HepG2 (cell line): Measurements from ENCODE around the gene UQCRHL. TPM values are rescaled to one million over a fixed set of nuclear protein-coding genes. Genes with fewer than 3 reads are reported as not detected.

ENCODE experiments used
- ATF1 ChIP-seq: IDR thresholded peaks from 2 replicates; pipeline ENCODE4 v1.6.1; 2016; ENCODE audit warnings: mild to moderate bottlenecking, control low read depth
- ATF4 ChIP-seq, 2 experiments: fragments of 450-650 bp in 1 of 2; sonication (generic) in 1 of 2; formaldehyde crosslinking; IDR thresholded peaks; 2 replicates each; pipeline versions ENCODE4 v1.5.0 to v1.8.0; 2020 to 2022; ENCODE audit warnings: mild to moderate bottlenecking in 1 of 2, missing genetic modification reagents in 1 of 2
- CENPX ChIP-seq: sonication (generic); formaldehyde crosslinking; IDR thresholded peaks from 2 replicates; pipeline ENCODE4 v1.9.0; 2021; ENCODE audit warnings: mild to moderate bottlenecking, missing genetic modification reagents, moderate library complexity
- FOXA1 ChIP-seq, 2 experiments: fragments of 450-650 bp in 1 of 2; sonication (generic) in 1 of 2; formaldehyde crosslinking in 1 of 2; IDR thresholded peaks; 2 replicates each; pipeline versions ENCODE4 v1.4.0 to v1.6.1; 2016 to 2020; ENCODE audit warnings: missing genetic modification reagents in 1 of 2
- FOXM1 ChIP-seq: sonication (generic); formaldehyde crosslinking; IDR thresholded peaks from 2 replicates; pipeline ENCODE4 v1.5.0; 2020; ENCODE audit warnings: missing genetic modification reagents
- HMG20B ChIP-seq: conservative IDR thresholded peaks from 2 replicates; pipeline ENCODE4 v1.6.1; 2016; ENCODE audit warnings: missing genetic modification reagents, missing compliant biosample characterization
- MLLT10 ChIP-seq: sonication (generic); formaldehyde crosslinking; IDR thresholded peaks from 2 replicates; pipeline ENCODE4 v1.4.0; 2020; ENCODE audit warnings: missing genetic modification reagents
- NR2C2 ChIP-seq: sonication (generic); formaldehyde crosslinking; IDR thresholded peaks from 2 replicates; pipeline ENCODE4 v1.4.0; 2020; ENCODE audit warnings: missing genetic modification reagents, mild to moderate bottlenecking, moderate library complexity, borderline replicate concordance
- PBX3 ChIP-seq: sonication (generic); formaldehyde crosslinking; IDR thresholded peaks from 2 replicates; pipeline ENCODE4 v1.8.1; 2023; ENCODE audit warnings: missing genetic modification reagents, inconsistent platforms, borderline replicate concordance
- PREB ChIP-seq: sonication (generic); formaldehyde crosslinking; IDR thresholded peaks from 2 replicates; pipeline ENCODE4 v1.4.0; 2020; ENCODE audit warnings: missing genetic modification reagents
- SNAPC2 ChIP-seq: sonication (generic); formaldehyde crosslinking; IDR thresholded peaks from 2 replicates; pipeline ENCODE4 v1.8.1; 2022; ENCODE audit warnings: mild to moderate bottlenecking, missing genetic modification reagents
- SUZ12 ChIP-seq: fragments of 150-350 bp; IDR thresholded peaks from 2 replicates; pipeline ENCODE4 v1.6.1; 2014; ENCODE audit warnings: low read depth, low read length
- TEAD3 ChIP-seq: optimal IDR thresholded peaks from 2 replicates; pipeline ENCODE3; 2016; ENCODE audit warnings: borderline replicate concordance
- TP53 ChIP-seq: sonication (generic); formaldehyde crosslinking; conservative IDR thresholded peaks from 2 replicates; pipeline ENCODE4 v1.4.0; 2020; ENCODE audit warnings: missing genetic modification reagents
- ZBTB37 ChIP-seq: sonication (generic); formaldehyde crosslinking; IDR thresholded peaks from 2 replicates; pipeline ENCODE4 v1.4.0; 2020; ENCODE audit warnings: mild to moderate bottlenecking, missing genetic modification reagents
- ZKSCAN1 ChIP-seq: fragments of 150-350 bp; IDR thresholded peaks from 2 replicates; pipeline ENCODE4 v1.6.1; 2014; ENCODE audit warnings: low read length
- ZMYM3 ChIP-seq: sonication (generic); formaldehyde crosslinking; IDR thresholded peaks from 2 replicates; pipeline ENCODE4 v1.5.1; 2020; ENCODE audit warnings: mild to moderate bottlenecking, missing genetic modification reagents
- ZNF256 ChIP-seq: sonication (generic); formaldehyde crosslinking; conservative IDR thresholded peaks from 2 replicates; pipeline ENCODE4 v1.4.0; 2020; ENCODE audit warnings: missing genetic modification reagents
- ZNF530 ChIP-seq: sonication (generic); formaldehyde crosslinking; IDR thresholded peaks from 2 replicates; pipeline ENCODE4 v1.5.0; 2020; ENCODE audit warnings: low read depth, mild to moderate bottlenecking, missing genetic modification reagents
- ZNF639 ChIP-seq: conservative IDR thresholded peaks from 2 replicates; pipeline ENCODE4 v1.6.1; 2018; ENCODE audit warnings: missing genetic modification reagents
- ZNF724P ChIP-seq: sonication (generic); formaldehyde crosslinking; IDR thresholded peaks from 2 replicates; pipeline ENCODE4 v1.8.0; 2022; ENCODE audit warnings: missing genetic modification reagents, borderline replicate concordance
- ZNF784 ChIP-seq: sonication (generic); formaldehyde crosslinking; IDR thresholded peaks from 2 replicates; pipeline ENCODE4 v1.5.1; 2020; ENCODE audit warnings: missing genetic modification reagents, mild to moderate bottlenecking, borderline replicate concordance
- polyA plus RNA-seq, 8 experiments: library from polyadenylated mRNA; depleted of rRNA in 3 of 8; stranded (reverse) in 7 of 8; unstranded in 1 of 8; fragments of >200 nt; fragmentation: Illumina TruSeq in 4 of 8; extraction: Trizol in 4 of 8; gene quantifications; 2 replicates each; pipeline versions ENCODE4 v1.2.1 to v1.2.3, GENCODE V29; 2011 to 2016; ENCODE audit warnings: low read depth in 4 of 8, missing spikeins in 1 of 8, mixed read lengths in 1 of 8; ENCODE audit not compliant: insufficient read depth in 1 of 8
- total RNA-seq, 5 experiments: library from RNA; depleted of rRNA; stranded (reverse); fragments of >200 nt; fragmentation: Illumina TruSeq; extraction: Trizol; gene quantifications; 2 replicates each; pipeline ENCODE4 v1.2.3, GENCODE V29; 2016; ENCODE audit warnings: low read depth in 1 of 5

UQCRHL gene
- total and polyA plus RNA-seq, 2 of the 13 experiments (the other 11 are each of a cell fraction or from before 2014, with no cell fraction given): 1.8 to 2.3 TPM

- TF ChIP-seq ZBTB37 (CRISPR knock-in tag) (0 out of 2 replicates have a peak, but pooled peaks have one; percentile 41), ZNF256 (peak; percentile 66; the same call in 1 of the 2 replicates), FOXM1 (no peak), ATF1 (CRISPR knock-in tag) (no peak), SNAPC2 (CRISPR knock-in tag) (no peak), HMG20B (CRISPR knock-in tag) (peak; percentile 64), ZKSCAN1 (no peak), PBX3 (CRISPR knock-in tag) (no peak), ZNF784 (CRISPR knock-in tag) (0 out of 2 replicates have a peak, but pooled peaks have one; percentile 24), ZMYM3 (CRISPR knock-in tag) (peak; percentile 86), ZNF724P (CRISPR knock-in tag) (no peak), ATF4 (CRISPR knock-in tag; IDR thresholded peaks at IDR 0.05) (no peak), ZNF530 (CRISPR knock-in tag) (no peak), MLLT10 (no peak), NR2C2 (CRISPR knock-in tag) (peak; percentile 78), FOXA1 (IDR thresholded peaks at IDR 0.05) (no peak), FOXA1 (CRISPR knock-in tag; IDR thresholded peaks at IDR 0.05) (no peak), TEAD3 (peak; percentile 97), ZNF639 (no peak), CENPX (CRISPR knock-in tag) (no peak), TP53 (0 out of 2 replicates have a peak, but pooled peaks have one; percentile 24), PREB (CRISPR knock-in tag) (no peak), SUZ12 (no peak)
These were observed 7.3 kb downstream of the UQCRHL start (continued) for GRCh38 chr1:15799928-15800835.
